Fibroblast of villous mesenchyme (primary cell): ENCODE measurements around the gene COTL1. TPM values are rescaled to one million over a fixed set of nuclear protein-coding genes. Genes with fewer than 3 reads are reported as not detected.
A peak's percentile ranks its signal among the peaks of the same experiment; 100 is the strongest.

Experiments
- DNase-seq: peaks from one replicate; pipeline ENCODE4 v3.0.0-alpha.2; 2010; ENCODE audit warnings: low read depth
- H3K4me3 ChIP-seq: 2 replicates; pipeline ENCODE4 v1.5.1; 2011; ENCODE audit warnings: low read depth, mild to moderate bottlenecking, low read length
- CTCF ChIP-seq: IDR thresholded peaks from 2 replicates; pipeline ENCODE4 v1.5.1; 2012; ENCODE audit warnings: low read depth, mild to moderate bottlenecking, low read length; ENCODE audit not compliant: insufficient read depth
- total RNA-seq: library from RNA; depleted of rRNA; stranded (reverse); fragments of >200 nt; gene quantifications from 2 replicates; pipeline ENCODE4 v1.2.3, GENCODE V29; 2012

The COTL1 gene
- total RNA-seq, 1 donor: 265 TPM

DNA sequence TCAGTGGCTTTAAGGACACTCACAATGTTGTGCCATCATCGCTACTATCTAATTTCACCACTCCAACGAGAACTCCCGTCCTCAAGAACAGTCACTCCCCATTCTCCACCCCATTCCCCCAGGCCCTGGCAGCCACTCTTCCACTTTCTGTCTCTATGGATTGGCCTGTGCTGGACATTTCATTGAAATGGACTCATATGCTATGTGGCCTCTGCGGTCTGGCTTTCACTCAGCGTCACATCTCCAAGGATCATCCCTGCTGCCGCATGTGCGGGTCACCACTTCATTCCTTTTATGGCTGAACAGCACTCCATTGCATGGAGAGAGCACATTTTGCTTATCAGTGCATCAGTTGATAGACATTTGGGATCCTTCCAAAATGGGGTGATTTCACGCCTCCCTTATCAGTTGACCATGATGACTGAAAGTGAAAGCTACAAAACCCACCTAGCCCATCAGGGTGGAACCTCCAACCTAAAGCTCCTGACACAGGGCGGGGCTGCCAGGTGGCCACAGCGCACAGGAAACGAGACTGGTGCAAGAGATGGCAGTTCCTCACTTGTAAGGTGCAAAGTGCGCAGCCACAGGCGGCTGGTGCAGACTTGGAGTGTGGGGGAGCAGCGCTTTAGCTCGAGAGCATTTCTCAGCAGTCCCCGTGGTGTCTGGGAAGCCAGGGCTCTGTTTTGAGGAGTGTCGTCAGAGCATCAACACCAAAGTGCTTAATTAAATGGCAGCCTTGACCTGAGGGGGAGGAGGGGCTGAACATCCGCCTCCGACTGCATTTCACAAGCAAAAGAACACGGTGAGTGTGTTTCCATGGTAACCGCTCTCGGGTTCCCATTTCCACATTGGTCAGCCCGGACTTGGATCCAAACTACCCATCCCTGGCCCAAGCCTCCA lies 23.8 kb downstream of the COTL1 start:
- no peak overlapping the region for H3K4me3 ChIP-seq
- TF ChIP-seq CTCF: no peak
- peak; percentile 75 for DNase-seq

GRCh38 chr16:84592718-84593117 lies 25.2 kb downstream of the COTL1 start:
- DNase-seq: no peak
- no peak overlapping the region for H3K4me3 ChIP-seq
- no peak for TF ChIP-seq CTCF

GRCh38 chr16:84589975-84590719 lies 27.7 kb downstream of the COTL1 start:
- no peak for TF ChIP-seq CTCF
- no peak overlapping the region for H3K4me3 ChIP-seq

DNA sequence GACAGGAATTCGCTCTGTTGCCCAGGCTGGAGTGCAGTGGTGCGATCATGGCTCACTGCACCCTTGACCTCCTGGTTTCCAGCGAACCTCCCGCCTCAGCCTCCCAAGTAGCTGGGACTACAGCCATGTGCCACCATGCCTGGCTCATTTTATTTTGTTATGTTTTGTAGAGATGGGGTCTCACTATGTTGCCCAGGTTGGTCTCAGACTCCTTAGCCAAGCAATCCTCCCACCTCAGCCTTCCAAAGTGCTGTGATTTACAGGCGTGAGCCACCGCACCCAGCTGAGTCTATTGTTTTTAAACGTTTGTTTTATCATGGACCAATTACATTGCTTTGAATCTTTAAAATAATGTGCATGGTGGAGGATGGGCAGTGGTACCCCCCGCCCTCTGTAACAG lies 28.9 kb downstream of the COTL1 start:
- TF ChIP-seq CTCF: no peak
- no peak overlapping the region for H3K4me3 ChIP-seq
- no peak for DNase-seq

More at GRCh38 chr16:84589975-84590719, 27.7 kb downstream of the COTL1 start:
- no peak for DNase-seq

DNA sequence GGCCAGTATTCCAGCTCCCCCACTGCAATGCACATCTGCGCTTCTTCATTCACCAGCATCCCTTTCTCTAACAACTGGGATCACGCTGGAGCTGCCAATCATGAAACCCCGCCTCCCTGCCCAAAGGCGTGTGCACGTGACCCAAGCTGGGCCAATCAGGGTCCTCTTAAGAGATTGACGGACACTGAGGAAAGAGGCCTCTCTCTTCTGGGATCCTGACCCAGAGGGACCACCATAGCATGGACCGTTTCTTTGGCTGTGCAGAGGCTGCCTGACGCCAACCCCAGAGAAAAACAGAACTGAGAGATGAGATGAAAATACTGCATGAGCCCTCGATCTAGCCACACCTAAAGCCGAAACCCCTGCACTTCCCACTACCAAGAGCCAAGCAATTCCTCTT lies 32.0 kb downstream of the COTL1 start:
- no peak for TF ChIP-seq CTCF
- no peak for DNase-seq
- no peak overlapping the region for H3K4me3 ChIP-seq

DNA sequence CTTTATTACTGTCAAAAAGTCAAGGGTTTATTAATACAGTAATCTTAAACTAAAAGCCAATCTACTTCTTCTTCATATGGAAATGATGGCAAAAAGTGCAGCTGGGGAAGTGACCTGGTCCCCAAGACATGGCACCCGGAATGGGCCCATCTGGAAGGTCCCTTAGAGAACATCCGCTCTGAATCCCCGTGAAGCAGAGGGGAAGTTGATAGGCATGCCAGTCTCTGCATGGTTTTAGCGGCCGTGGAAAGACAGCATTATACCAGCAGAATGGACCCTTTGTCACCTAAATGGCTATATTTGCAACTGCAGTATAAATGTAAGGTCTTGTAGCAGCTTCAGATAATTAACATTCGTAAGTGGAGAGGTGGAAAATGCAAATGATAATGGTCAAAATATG lies 32.4 kb downstream of the COTL1 start:
- DNase-seq: no peak

More for the DNA sequence above, 32.4 kb downstream of the COTL1 start:
- no peak overlapping the region for H3K4me3 ChIP-seq
- no peak for TF ChIP-seq CTCF
